Stimulated activated CD8-positive, alpha-beta memory T cell treated with anti-CD3 and anti-CD28 coated beads, Interleukin-7, amount 100 ng/mL, for 4 hours (primary cell): Measurements from ENCODE around the gene BMAL1.
"Not testable (repeated sequence)": the region's sequence is repeated elsewhere in the genome, so short reads cannot be mapped to it uniquely, and the experiment has no call there.

Experiments
- DNase-seq, 2 donors: peaks; one replicate each; pipeline ENCODE4 v3.0.0-alpha.2; 2020; ENCODE audit warnings: low read depth in 2 of 2

BMAL1 gene

DNA sequence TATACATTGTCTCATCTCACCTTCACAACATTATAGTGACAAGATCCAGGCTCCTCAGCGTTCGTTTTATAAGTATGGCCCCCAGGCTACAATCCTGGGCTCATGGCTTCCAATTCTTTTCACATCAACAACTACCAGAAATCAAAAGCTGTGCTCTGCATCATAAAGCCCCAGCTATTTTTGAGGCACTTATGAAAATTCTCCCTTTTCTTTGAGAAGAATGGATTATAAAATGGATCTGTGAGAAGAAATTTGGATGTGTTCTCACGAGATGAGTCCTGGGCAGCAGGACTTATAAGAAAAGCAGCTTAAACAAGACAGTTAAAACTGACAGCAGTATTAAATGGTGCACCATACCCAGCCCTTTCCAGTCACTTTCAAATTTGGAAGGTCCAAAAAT is 105.2 kb downstream of the BMAL1 start:
- DNase-seq, result no peak

DNA sequence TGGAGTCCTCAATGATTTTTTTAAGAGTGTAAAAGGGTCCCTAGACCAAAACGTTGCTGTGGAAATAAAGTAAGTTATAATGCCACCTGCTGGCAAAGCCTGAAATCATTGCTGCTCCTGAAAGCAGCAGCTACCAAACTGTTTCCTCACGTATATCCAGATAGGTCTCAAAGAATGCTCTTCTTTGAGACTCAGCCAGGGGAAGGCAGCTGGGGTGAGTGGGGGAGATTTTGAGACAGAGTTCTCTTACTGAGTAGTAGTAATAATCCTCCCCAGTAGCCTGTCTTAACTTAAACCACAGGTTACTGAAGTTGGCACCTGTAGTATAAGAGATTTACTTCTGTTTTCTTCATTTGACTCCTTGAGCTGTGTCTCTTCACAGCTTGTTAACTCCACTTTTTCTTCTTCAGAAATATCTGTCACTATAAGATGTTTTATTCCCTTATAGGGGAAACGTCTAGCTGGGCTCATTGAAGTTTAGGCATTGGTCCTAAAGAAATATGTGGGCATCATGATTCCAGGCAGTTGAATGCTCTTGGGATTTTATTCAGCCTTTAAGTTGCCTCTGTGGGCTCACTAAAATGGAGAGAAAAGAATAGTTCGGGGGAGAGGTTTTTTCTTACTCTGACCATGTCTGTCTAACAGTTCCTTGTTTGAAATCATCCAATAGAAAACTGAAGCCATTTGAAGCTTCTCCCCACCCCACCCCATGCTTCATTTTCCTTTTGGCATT is 107.5 kb downstream of the BMAL1 start:
- no peak for DNase-seq

DNA sequence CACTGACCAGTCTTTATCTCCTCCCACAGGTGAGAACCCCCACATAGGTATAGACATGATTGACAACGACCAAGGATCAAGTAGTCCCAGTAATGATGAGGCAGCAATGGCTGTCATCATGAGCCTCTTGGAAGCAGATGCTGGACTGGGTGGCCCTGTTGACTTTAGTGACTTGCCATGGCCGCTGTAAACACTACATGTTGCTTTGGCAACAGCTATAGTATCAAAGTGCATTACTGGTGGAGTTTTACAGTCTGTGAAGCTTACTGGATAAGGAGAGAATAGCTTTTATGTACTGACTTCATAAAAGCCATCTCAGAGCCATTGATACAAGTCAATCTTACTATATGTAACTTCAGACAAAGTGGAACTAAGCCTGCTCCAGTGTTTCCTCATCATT is 109.0 kb downstream of the BMAL1 start:
- no peak for DNase-seq

DNA sequence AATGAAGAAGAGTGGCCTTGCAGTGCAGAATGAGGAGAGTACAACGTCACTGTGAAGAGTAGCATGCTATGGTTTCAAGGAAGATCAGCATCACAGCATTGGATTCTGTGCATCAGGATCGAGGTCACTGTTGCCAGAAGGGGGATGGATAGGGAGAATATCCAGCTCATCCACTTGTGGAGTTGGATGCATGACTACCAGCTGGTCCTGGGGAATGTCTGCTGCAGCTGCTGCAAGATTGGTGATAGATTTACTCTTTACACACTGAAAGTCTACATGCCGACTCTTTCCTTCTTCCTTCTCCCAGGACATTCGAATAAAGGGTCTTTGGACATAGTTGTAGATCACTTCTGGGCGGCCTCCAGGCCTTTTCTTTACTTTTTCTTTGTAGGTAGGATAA is 111.2 kb downstream of the BMAL1 start:
- no peak for DNase-seq

DNA sequence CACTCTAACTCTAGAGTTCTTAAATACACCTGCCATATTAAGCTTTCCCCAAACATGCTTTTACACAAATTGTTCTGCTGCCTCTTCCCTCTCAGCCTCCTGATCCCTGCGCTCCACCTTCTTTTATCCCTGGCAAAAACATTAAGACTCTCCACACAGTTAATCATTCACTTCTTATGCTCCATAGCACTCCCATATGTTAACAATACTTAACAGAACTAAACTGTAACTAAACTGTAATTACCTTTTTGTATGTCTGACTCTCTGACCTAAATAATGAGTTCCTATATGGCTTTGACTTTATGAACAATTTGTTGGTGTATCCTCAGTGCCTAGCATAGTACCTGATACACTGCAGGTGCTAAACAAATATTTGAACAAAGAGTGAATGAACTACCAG is 113.6 kb downstream of the BMAL1 start:
- no peak for DNase-seq

DNA sequence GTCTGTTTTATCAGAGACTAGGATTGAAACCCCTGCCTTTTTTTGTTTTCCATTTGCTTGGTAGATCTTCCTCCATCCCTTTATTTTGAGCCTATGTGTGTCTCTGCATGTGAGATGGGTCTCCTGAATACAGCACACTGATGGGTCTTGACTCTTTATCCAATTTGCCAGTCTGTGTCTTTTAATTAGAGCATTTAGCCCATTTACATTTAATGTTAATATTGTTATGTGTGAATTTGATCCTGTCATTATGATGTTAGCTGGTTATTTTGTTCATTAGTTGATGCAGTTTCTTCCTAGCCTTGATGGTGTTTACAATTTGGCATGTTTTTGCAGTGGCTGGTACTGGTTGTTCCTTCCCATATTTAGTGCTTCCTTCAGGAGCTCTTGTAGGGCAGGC is 120.7 kb downstream of the BMAL1 start:
- DNase-seq, result not testable (repeated sequence)

DNA sequence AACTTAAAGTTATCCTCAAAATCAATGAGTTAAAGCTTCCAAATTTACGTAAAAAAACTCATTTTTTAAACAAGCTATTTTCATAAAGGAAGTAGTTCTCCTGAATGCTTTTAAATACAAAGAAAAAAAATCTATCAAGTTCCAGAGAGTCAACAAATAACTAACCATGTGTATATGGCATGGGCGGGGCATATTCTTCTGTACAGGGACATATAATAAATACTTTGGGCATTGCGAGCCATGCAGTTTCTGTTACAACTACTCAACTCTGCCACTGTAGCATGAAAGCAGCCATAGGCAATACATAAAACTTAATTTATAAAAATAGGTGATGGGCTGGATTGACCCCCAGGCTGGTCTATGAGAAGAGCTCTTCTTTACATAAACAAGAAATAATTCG is 127.6 kb downstream of the BMAL1 start:
- DNase-seq, result no peak

DNA sequence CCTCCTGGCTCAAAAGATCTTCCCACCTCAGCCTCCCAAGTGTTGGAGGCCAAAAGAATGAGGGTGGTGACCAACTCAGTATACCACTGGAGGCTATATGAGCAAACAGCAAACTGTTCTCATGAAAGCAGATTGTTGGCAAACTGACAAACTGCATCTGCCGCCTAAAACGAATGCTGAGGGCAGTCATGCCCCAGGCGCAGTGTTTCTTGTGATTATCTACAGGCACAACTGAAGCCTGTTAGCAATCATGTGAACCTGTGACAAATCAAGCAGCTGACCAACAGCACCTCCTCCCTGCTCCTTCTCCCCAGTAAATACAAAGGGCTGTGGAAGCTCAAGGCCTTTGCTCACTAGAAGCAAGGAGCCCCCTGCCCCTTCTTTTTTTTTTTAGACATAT is 137.6 kb downstream of the BMAL1 start:
- no peak for DNase-seq

DNA sequence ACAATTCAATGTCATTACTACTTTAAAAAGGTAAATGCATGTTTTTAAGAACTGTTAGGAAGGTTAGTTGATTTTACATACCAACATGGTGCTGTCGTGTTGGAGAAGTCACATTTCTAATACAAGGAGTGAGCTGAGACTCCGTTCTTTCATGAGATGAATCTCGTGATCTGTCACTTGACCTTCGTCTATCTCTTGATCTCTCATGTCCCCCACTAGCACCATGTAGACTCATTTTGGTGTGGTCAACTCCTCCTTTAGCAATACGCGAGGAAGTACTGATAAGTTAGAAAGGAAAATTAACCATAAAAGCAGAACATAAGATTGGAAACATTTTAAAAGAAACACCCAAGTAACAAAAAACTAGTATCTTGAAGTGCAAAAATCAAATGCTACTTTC is 144.0 kb downstream of the BMAL1 start:
- no peak for DNase-seq

DNA sequence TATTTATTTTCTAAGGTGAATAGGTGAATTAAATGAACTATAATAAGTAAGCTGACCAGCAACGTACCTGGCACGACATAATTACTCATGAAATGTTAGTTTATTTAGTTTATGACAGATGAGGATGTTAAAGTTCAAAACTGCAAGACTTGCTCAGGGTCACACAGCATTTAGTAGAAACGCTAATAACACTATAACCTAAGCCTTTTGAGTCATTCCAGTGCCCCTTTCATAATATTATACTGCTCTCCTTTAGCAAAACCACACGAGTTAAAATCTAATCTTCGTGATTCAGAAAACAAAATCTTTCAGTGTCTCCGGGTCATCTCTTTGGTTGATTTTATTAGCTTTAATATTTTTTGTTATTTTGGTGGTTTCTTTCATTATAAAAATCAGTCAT is 145.8 kb downstream of the BMAL1 start:
- no peak for DNase-seq

DNA sequence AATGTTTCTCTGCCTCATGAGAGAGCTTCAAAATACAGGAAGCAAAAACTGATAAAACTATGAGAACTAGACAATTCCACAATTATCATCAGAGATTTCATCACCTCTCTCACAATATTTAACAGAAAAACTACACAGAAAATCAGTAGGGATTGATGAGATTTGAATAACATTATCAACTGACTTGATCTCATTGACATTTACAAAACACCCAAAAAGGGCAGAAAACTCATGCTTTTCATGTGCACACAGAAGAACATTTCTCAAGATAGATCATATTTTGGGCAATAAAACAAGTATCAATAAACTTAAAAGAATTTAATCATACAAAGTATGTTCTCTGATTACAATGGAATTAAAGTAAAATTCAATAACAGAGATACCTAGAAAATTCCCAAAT is 149.8 kb downstream of the BMAL1 start:
- DNase-seq, result no peak

DNA sequence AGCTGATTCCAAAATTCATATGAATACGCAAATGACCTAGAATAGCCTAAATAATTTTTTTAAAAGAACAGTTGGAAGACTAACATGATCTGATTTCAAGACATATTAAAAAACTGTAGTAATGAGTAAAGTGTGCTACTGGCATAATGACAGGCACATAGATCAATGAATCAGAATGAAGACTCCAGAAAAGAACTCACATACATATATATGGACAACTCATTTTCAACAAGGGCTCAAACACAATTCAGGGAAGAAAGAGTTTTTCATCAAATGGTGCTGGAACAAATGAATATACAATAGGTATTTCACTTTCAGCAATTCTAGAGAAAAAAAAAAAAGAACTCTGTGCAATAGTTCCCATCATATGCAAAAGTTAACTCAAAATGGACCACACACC is 151.7 kb downstream of the BMAL1 start:
- DNase-seq, result no peak

DNA sequence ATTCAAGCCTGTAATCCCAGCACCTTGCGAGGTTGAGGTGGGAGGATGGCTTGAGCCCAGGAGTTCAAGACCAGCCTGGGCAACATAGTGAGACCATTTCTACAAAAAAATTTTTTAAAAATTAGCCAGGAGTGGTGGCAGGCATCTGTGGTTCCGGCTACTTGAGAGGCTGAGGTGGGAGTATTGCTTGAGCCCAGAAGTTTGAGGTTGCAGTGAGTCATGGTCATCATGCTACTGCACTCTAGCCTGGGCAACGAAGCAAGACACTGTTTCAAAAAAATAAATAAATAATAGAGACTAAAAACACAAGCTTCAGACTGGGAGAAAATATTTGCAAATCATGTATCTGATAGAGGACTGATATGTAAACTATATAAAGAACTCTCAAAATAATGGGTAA is 152.2 kb downstream of the BMAL1 start:
- DNase-seq, result no peak

DNA sequence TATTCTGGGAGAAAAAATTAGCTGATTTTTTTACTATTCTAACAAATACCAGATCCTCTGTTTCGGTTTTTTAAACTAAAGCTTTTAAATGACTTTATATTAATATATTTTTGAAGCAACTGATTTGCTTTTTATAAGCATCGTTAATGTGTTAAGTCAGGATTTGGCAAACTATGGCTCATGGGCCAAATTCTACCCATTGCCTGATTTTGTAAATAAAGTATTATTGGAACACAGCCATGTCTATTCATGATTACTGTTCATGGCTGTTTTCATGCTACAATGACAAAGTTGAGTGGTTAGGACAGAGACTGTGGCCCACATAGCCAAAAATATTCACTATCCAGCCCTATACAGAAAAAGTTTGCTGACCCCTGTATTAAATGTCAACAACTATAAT is 155.8 kb downstream of the BMAL1 start:
- DNase-seq, result no peak

DNA sequence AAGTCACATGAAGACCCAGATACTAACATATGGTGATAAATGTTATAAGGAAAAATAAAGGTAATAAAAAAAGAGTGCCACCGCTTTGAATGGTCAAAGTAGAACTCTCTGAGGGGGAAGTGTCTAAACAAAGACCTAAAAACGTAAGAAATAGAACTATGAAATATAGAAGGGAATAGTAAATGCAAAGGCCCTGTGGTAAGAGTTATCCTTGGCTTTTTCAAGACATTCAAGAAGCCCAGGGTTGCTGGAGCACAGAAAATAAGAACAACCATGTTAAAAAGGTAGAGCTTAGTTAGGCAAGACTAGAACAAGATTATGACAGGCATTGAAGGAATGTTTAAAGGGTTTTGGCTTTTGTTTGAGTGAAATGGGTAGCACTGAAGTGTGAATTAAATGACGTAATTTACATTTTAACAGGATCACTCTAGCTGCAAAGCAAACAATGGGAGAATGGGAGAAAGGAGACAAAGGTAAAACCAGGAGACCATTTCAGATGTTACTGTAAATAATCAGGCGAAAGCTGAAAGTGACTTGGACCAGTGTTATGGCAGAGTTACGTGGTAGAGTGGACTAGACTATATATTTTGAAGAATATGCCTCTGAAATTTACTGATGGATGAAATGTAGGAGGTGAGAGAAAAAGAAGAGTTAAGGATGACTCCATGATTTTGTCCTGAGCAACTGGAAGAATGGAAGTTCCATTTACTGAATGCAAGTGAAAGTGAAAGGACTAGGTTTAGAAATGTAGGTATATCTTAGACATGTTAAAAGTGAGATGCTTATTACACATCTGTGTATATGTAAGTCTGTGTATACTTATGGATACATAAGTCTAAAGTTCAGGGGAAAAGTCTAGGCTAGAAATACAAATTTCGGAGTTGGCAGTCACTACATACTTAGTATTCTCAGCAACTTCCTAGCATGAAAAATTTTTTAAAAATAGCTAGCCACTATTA is 156.9 kb downstream of the BMAL1 start:
- no peak for DNase-seq

DNA sequence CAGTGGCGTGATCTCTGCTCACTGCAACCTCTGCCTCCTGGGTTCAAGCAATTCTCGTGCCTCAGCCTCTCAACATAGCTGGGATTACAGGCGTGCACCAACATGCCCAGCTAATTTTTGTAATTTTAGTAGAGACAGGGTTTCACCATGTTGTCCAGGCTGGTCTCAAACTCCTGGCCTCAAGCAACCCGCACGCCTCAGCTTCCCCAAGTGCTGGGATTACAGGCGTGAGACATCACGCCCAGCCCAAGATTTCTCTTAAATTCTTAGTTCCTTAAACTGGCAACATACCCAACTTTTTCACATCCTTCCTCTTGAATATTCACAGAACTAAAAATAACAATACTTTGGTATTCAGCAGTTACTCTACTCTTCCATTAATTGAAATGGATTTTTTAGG is 159.2 kb downstream of the BMAL1 start:
- DNase-seq, result not testable (repeated sequence)
